Lung (tissue), 12 donors: ENCODE measurements around the gene FGGY. TPM values are rescaled to one million over a fixed set of nuclear protein-coding genes. Genes with fewer than 3 reads are reported as not detected.

Experiments
- ATAC-seq: fragments of 200-7000 bp; cut with Tn5 transposase; one replicate; pipeline ENCODE4 v1.9.1; 2020; ENCODE audit warnings: moderate number of reproducible peaks; ENCODE audit not compliant: insufficient read depth, low FRiP score
- DNase-seq, 3 donors: peaks; one replicate each; pipeline ENCODE4 v3.0.0-alpha.2; 2013 to 2017
- H3K27ac ChIP-seq, 2 donors: one replicate each; pipeline ENCODE4 v1.5.1; 2013; ENCODE audit warnings: mild to moderate bottlenecking in 2 of 2, moderate library complexity in 2 of 2, control low read depth in 1 of 2, inconsistent platforms in 1 of 2, low read depth in 1 of 2, low read length in 1 of 2
- H3K27me3 ChIP-seq, 3 donors: one replicate each; pipeline ENCODE4 v1.5.1; 2013; ENCODE audit warnings: low read length in 2 of 3; ENCODE audit not compliant: control insufficient read depth in 3 of 3, insufficient read depth in 3 of 3
- H3K36me3 ChIP-seq, 4 donors: one replicate each; pipeline ENCODE4 v1.5.1; 2013; ENCODE audit warnings: low read length in 4 of 4, mild to moderate bottlenecking in 1 of 4, moderate library complexity in 1 of 4; ENCODE audit not compliant: control insufficient read depth in 4 of 4, insufficient read depth in 4 of 4
- H3K4me1 ChIP-seq, 5 donors: one replicate each; pipeline ENCODE4 v1.5.1; 2013; ENCODE audit warnings: low read length in 5 of 5, mild to moderate bottlenecking in 2 of 5, moderate library complexity in 1 of 5; ENCODE audit not compliant: control insufficient read depth in 5 of 5, insufficient read depth in 5 of 5
- H3K4me3 ChIP-seq: one replicate; pipeline ENCODE4 v1.5.1; 2013; ENCODE audit warnings: mild to moderate bottlenecking, control low read depth, moderate library complexity
- H3K9ac ChIP-seq, 2 donors: one replicate each; pipeline ENCODE4 v1.5.1; 2013; ENCODE audit warnings: low read length in 2 of 2, control low read depth in 1 of 2; ENCODE audit not compliant: insufficient read depth in 1 of 2
- H3K9me3 ChIP-seq, 4 donors: one replicate each; pipeline ENCODE4 v1.5.1; 2013; ENCODE audit warnings: low read length in 3 of 4, mild to moderate bottlenecking in 1 of 4, moderate library complexity in 1 of 4; ENCODE audit not compliant: control insufficient read depth in 4 of 4, insufficient read depth in 3 of 4
- CTCF ChIP-seq: IDR thresholded peaks from 2 replicates; pipeline ENCODE4 v1.5.1; 2012; ENCODE audit warnings: mild to moderate bottlenecking; ENCODE audit errors: control extremely low read depth, extremely low read depth
- WGBS, 2 donors: extraction: QIAGEN DNeasy Blood & Tissue Kit; methylation state at CpG; one replicate each; pipeline ENCODE4 v1.1.7; 2013; 5-methylcytosine and 5-hydroxymethylcytosine counted together
- polyA plus RNA-seq, 2 donors: library from polyadenylated mRNA; stranded (reverse); fragments of 200-250 nt; gene quantifications; one replicate each; pipeline ENCODE4 v1.2.1, GENCODE V29; 2013
- total RNA-seq, 2 donors: library from RNA; depleted of rRNA in 1 of 2; stranded (reverse); fragments of >200 nt in 1 of 2; gene quantifications; one replicate each; pipeline ENCODE4 v1.2.1, GENCODE V29; 2014 to 2021
- donor health status: control.
- donor health status: control.
- donor health status: Bipolar disorder and iron deficiency.
- donor health status: healthy.
- donor health status: DM: yes; HTN: yes; CAD: no.

FGGY gene
- total and polyA plus RNA-seq, 4 donors = 16.1 to 42.3 (median 18.3) TPM

DNA sequence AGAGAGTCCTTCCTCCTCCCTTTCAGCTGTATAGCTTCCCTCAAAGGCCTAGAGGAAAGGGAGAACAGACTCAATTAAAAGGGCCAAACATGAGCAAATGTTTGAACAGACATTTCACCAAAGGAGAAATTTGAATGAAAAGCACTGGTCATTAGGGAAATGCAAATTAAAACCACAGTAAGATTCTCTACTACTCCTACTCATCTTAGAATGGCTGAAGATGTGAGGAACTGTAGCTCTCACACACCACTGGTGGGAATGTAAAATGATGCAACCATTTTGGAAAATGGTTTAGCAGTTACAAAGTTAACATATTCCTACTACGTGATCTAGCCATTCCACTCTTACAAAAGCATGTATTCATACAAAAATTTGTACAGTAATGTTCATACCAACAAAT lies 264.9 kb downstream of the FGGY start:
- H3K9ac ChIP-seq = no peak overlapping the region
- DNase-seq = no peak
- WGBS, 2 donors = 94 to 97% methylated on average over 1 of the region's 1 CpG
- H3K36me3 ChIP-seq = no peaks in the 10 kb centered on the region
- TF ChIP-seq CTCF = no peak
- ATAC-seq = no peak
- H3K27ac ChIP-seq = no peak overlapping the region
- H3K4me3 ChIP-seq = no peak overlapping the region
- H3K4me1 ChIP-seq = peaks cover 0 to 5% (median 0%) of the 10 kb centered on the region in 5 donors
- H3K9me3 ChIP-seq = no peaks in the 10 kb centered on the region
- H3K27me3 ChIP-seq = no peaks in the 10 kb centered on the region

DNA sequence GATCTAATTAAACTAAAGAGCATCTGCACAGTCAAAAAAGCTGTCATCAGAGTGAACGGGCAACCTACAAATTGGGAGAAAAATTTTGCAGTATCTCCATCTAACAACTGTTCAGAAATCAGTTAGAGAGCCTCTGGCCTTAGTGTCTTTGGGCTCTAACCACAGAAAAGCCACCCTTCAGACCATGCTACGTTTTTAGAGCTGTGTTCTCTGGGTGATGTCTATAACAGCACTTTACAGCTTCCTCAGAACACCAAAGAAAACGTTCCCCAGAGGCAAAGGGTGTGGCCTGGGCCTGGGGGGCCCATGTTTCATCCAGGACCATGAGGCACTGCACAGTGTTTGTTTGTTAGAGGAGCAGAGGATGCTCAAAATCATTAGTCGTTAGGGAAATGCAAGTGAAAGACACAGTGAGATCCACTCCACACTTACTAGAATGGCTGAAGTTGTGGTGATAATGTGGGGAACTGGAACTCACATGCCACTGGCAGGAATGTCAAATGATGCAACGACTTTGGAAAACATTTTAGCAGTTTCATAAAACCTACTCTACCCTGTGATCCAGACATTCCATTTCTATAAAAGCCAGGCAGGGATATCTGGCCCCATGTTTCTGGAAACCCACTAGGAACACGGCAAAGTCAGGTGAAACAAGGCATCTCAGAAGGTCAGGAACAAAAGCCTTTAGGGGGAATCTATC lies 267.4 kb downstream of the FGGY start:
- H3K27ac ChIP-seq = no peak overlapping the region
- DNase-seq (no peak), ATAC-seq (no peak)
- no peaks in the 10 kb centered on the region for H3K36me3 ChIP-seq
- H3K27me3 ChIP-seq = no peaks in the 10 kb centered on the region
- no peak for TF ChIP-seq CTCF
- H3K4me3 ChIP-seq = no peak overlapping the region
- H3K4me1 ChIP-seq = peaks cover 0 to 6% (median 0%) of the 10 kb centered on the region in 5 donors
- no peaks in the 10 kb centered on the region for H3K9me3 ChIP-seq
- H3K9ac ChIP-seq = no peak overlapping the region
- WGBS, 2 donors = 71 to 79% methylated on average over 6 of the region's 6 CpGs

DNA sequence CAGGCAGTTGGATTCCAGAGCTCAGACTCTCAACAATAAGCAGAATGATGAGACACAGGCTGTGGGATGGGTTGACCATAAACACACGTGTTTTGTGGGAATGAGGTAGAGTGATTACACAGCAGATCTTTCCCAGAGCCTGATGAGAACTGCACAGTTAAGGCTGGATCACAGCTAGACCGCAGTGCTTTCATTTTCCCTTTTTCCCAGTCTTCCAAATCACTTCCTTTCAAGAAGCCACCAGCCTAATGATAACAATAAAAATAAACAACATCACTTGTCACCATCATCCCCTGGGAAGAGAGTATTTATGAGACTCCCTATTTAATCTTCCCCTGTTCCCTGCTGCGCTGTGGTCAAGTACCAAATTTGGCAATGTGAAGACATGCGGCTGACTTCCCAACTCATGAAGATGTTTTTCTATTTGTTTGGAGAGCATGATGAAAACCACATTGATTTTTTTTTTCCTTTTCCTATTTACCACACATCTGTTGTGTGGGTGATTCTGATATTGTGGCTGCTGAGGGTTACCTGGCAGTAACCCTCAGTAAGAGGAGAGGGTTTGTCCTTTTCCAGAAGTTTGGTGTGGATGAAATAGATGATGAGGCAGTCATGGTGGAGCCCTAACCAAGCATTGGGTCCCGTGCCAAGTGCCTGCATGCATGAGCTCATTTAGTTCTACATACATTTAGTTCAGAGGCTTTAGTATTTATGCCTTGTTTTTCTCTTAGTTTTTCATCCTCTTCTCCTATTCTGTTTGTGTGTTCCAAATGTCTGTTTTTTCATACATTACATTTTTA lies 268.9 kb downstream of the FGGY start:
- peak in 2 of 3 donors; percentile 28 to 63 for DNase-seq
- H3K4me3 ChIP-seq = no peak overlapping the region

More for the DNA sequence above, 268.9 kb downstream of the FGGY start:
- H3K9ac ChIP-seq = no peak overlapping the region
- WGBS, 2 donors = 65 to 77% methylated on average over 5 of the region's 5 CpGs
- H3K27ac ChIP-seq = peak overlapping the region in 1 of 2 donors; percentile 9
- no peaks in the 10 kb centered on the region for H3K36me3 ChIP-seq
- H3K27me3 ChIP-seq = no peaks in the 10 kb centered on the region
- H3K4me1 ChIP-seq = peaks cover 0 to 6% (median 0%) of the 10 kb centered on the region in 5 donors
- no peak for TF ChIP-seq CTCF
- no peak for ATAC-seq
- no peaks in the 10 kb centered on the region for H3K9me3 ChIP-seq
